Neural cell (in vitro differentiated cells): ENCODE data around the gene MAP3K1. TPM values are rescaled to one million over a fixed set of nuclear protein-coding genes. Genes with fewer than 3 reads are reported as not detected.

ENCODE experiments used
- H2AFZ ChIP-seq: fragments of 200-600, 300-800 bp; sonication (generic), shearing (Covaris generic); 2 replicates; pipeline ENCODE4 v1.6.0; 2014; ENCODE audit warnings: low read depth, mild to moderate bottlenecking, antibody characterized with exemption, low read length, moderate library complexity
- H3F3A ChIP-seq: fragments of 200-600 bp; shearing (Covaris generic); 2 replicates; pipeline ENCODE4 v1.6.1; 2016; ENCODE audit warnings: mild to moderate bottlenecking, moderate library complexity, mixed read lengths, antibody characterized with exemption, low read length; ENCODE audit not compliant: insufficient read depth, poor library complexity, severe bottlenecking
- H3K27ac ChIP-seq: fragments of 200-600, 300-800 bp; sonication (generic), shearing (Covaris generic); 2 replicates; pipeline ENCODE4 v1.5.1; 2014; ENCODE audit warnings: mild to moderate bottlenecking, low read length, moderate library complexity
- H3K27me3 ChIP-seq: fragments of 300-800, 200-600 bp; sonication (generic), shearing (Covaris generic); 2 replicates; pipeline ENCODE4 v1.6.0; 2014; ENCODE audit warnings: mild to moderate bottlenecking, low read depth, low read length, moderate library complexity; ENCODE audit not compliant: insufficient read depth
- H3K36me3 ChIP-seq: fragments of 300-800, 200-600 bp; sonication (generic), shearing (Covaris generic); 2 replicates; pipeline ENCODE4 v1.5.1; 2014; ENCODE audit warnings: mild to moderate bottlenecking, antibody characterized with exemption, low read length, moderate library complexity; ENCODE audit not compliant: insufficient read depth
- H3K4me2 ChIP-seq: fragments of 300-800, 200-600 bp; sonication (generic), shearing (Covaris generic); 2 replicates; pipeline ENCODE4 v1.6.0; 2014; ENCODE audit warnings: mild to moderate bottlenecking, low read length
- H3K4me3 ChIP-seq: fragments of 300-800, 200-600 bp; sonication (generic), shearing (Covaris generic); 2 replicates; pipeline ENCODE4 v1.5.1; 2014; ENCODE audit warnings: mild to moderate bottlenecking, low read length, moderate library complexity
- H3K79me2 ChIP-seq: fragments of 200-600 bp; shearing (Covaris generic); replicated peaks from 2 replicates; pipeline ENCODE4 v1.6.0; 2014; ENCODE audit warnings: mild to moderate bottlenecking, low read length, moderate library complexity; ENCODE audit not compliant: insufficient read depth
- H3K9ac ChIP-seq: fragments of 300-800, 200-600 bp; sonication (generic), shearing (Covaris generic); 2 replicates; pipeline ENCODE4 v1.6.1; 2016; ENCODE audit warnings: mild to moderate bottlenecking, low read length, mixed read lengths
- H3K9me2 ChIP-seq: fragments of 200-600 bp; shearing (Covaris generic); 2 replicates; pipeline ENCODE4 v1.6.1; 2016; ENCODE audit warnings: mild to moderate bottlenecking, low read length, mixed read lengths; ENCODE audit not compliant: insufficient read depth
- H3K9me3 ChIP-seq: fragments of 200-600, 300-800 bp; sonication (generic), shearing (Covaris generic); 2 replicates; pipeline ENCODE4 v1.6.1; 2016; ENCODE audit warnings: mild to moderate bottlenecking, mixed run types, low read length, moderate library complexity, mixed read lengths
- H4K20me1 ChIP-seq: fragments of 200-600 bp; shearing (Covaris generic); 2 replicates; pipeline ENCODE4 v1.6.1; 2016; ENCODE audit warnings: mild to moderate bottlenecking, mixed run types; ENCODE audit not compliant: insufficient read depth
- CTCF ChIP-seq: fragments of 450-650 bp; IDR thresholded peaks from 2 replicates; pipeline ENCODE4 v1.5.1; 2014; ENCODE audit warnings: antibody characterized with exemption, mild to moderate bottlenecking, moderate library complexity; ENCODE audit not compliant: poor library complexity, severe bottlenecking
- EP300 ChIP-seq: fragments of 450-650 bp; conservative IDR thresholded peaks from 2 replicates; pipeline ENCODE4 v1.6.1; 2014; ENCODE audit warnings: antibody characterized with exemption, mild to moderate bottlenecking, moderate library complexity; ENCODE audit not compliant: poor library complexity, severe bottlenecking
- EZH2 ChIP-seq: fragments of 200-600, 300-800 bp; shearing (Covaris generic), sonication (generic); IDR thresholded peaks from 2 replicates; pipeline ENCODE4 v1.6.1; 2014; ENCODE audit warnings: antibody characterized with exemption, low read length, borderline replicate concordance, mild to moderate bottlenecking; ENCODE audit not compliant: insufficient read depth, poor library complexity, severe bottlenecking
- MXI1 ChIP-seq: fragments of 450-650 bp; conservative IDR thresholded peaks from 2 replicates; pipeline ENCODE4 v1.6.1; 2014; ENCODE audit warnings: antibody characterized with exemption, mild to moderate bottlenecking; ENCODE audit not compliant: poor library complexity, severe bottlenecking
- POLR2AphosphoS5 ChIP-seq: IDR thresholded peaks from 2 replicates; pipeline ENCODE4 v1.6.1; 2012
- RAD21 ChIP-seq: fragments of 450-650 bp; conservative IDR thresholded peaks from 2 replicates; pipeline ENCODE4 v1.6.1; 2014; ENCODE audit warnings: antibody characterized with exemption, mild to moderate bottlenecking, moderate library complexity
- REST ChIP-seq: IDR thresholded peaks from 2 replicates; pipeline ENCODE4 v1.6.1; 2012; ENCODE audit warnings: borderline replicate concordance
- SMC3 ChIP-seq: fragments of 450-650 bp; conservative IDR thresholded peaks from 2 replicates; pipeline ENCODE4 v1.6.1; 2014; ENCODE audit warnings: antibody characterized with exemption, mild to moderate bottlenecking, moderate library complexity; ENCODE audit not compliant: poor library complexity
- TAF1 ChIP-seq: IDR thresholded peaks from 2 replicates; pipeline ENCODE4 v1.6.1; 2012; ENCODE audit warnings: low read depth
- polyA plus RNA-seq: library from polyadenylated mRNA; depleted of rRNA; stranded (reverse); fragments of >200 nt; gene quantifications from 2 replicates; pipeline ENCODE4 v1.2.3, GENCODE V29; 2014

The MAP3K1 gene
- polyA plus RNA-seq, 1 donor from 2014 or later, result 26.4 TPM

GRCh38 chr5:56800186-56800585 lies 15.2 kb upstream of the MAP3K1 start:
- Histone ChIP-seq H3K4me3 (no peak overlapping the region), H3K9me2 (no peaks in the 10 kb centered on the region), H3K27me3 (no peaks in the 10 kb centered on the region), H3K9ac (no peak overlapping the region), H3K36me3 (no peaks in the 10 kb centered on the region), H3K79me2 (no peaks in the 10 kb centered on the region), H3K9me3 (no peaks in the 10 kb centered on the region), H3K4me2 (no peak overlapping the region), H2AFZ (no peak overlapping the region), H3F3A (no peaks in the 10 kb centered on the region), H3K27ac (no peak overlapping the region), H4K20me1 (no peaks in the 10 kb centered on the region)
- no peak for TF ChIP-seq EP300

GRCh38 chr5:56801256-56801655 lies 14.1 kb upstream of the MAP3K1 start:
- Histone ChIP-seq H3K4me2 (no peak overlapping the region), H3F3A (no peaks in the 10 kb centered on the region), H3K9me3 (no peaks in the 10 kb centered on the region), H3K9me2 (no peaks in the 10 kb centered on the region), H3K79me2 (no peaks in the 10 kb centered on the region), H3K27ac (no peak overlapping the region), H3K9ac (no peak overlapping the region), H3K36me3 (no peaks in the 10 kb centered on the region), H3K27me3 (no peaks in the 10 kb centered on the region), H4K20me1 (no peaks in the 10 kb centered on the region), H3K4me3 (no peak overlapping the region), H2AFZ (no peak overlapping the region)
- TF ChIP-seq POLR2AphosphoS5 (no peak), SMC3 (no peak), RAD21 (no peak), MXI1 (no peak), REST (no peak), TAF1 (no peak)

- no peaks in the 10 kb centered on the region for H3K27me3 ChIP-seq
- no peaks in the 10 kb centered on the region for H3K36me3 ChIP-seq
- H3K27ac ChIP-seq, result no peak overlapping the region
- H3F3A ChIP-seq, result no peaks in the 10 kb centered on the region
- no peak overlapping the region for H3K9ac ChIP-seq
- H3K79me2 ChIP-seq, result no peaks in the 10 kb centered on the region
- H3K9me2 ChIP-seq, result no peaks in the 10 kb centered on the region
- H3K9me3 ChIP-seq, result no peaks in the 10 kb centered on the region
- no peaks in the 10 kb centered on the region for H4K20me1 ChIP-seq
- no peak overlapping the region for H3K4me3 ChIP-seq
- H3K4me2 ChIP-seq, result no peak overlapping the region
- H2AFZ ChIP-seq, result no peak overlapping the region
- TF ChIP-seq TAF1, result no peak
- no peak for TF ChIP-seq MXI1
- TF ChIP-seq REST, result no peak
- no peak for TF ChIP-seq CTCF
- no peak for TF ChIP-seq SMC3
- TF ChIP-seq EZH2, result no peak
- no peak for TF ChIP-seq RAD21
- TF ChIP-seq EP300, result no peak
- TF ChIP-seq POLR2AphosphoS5, result no peak
These were observed 13.1 kb upstream of the MAP3K1 start for GRCh38 chr5:56802205-56802604.
